NCI-H1092 treated with DMSO at 0.1 percent for 48 hours (cell line): Measurements from ENCODE around the gene HACD3.
"Not testable (repeated sequence)": the region's sequence is repeated elsewhere in the genome, so short reads cannot be mapped to it uniquely, and the experiment has no call there.

ENCODE experiments used
- DNase-seq: peaks from one replicate; lab custom pipeline; 2025; lab: John Stamatoyannopoulos, UW

The HACD3 gene

DNA sequence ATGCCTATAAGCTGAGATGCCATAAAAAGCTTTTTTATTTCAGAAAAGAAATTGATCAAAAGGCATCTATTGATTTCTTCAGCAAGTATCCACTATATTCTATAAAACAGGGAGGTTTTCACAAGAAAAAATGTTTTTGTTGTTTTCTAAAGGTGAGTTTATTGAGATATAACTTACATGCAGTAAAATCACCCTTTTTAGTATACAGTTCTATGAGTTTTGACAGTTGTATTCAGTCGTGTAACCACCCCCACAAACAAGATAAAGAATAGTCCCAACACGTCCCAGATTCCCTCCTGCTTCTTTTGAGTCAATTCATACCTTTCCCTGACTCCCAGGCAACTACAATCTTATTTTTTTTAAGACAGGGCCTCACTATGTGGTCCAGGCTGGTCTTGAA, 72.9 kb downstream of the HACD3 start:
- DNase-seq, result no peak

DNA sequence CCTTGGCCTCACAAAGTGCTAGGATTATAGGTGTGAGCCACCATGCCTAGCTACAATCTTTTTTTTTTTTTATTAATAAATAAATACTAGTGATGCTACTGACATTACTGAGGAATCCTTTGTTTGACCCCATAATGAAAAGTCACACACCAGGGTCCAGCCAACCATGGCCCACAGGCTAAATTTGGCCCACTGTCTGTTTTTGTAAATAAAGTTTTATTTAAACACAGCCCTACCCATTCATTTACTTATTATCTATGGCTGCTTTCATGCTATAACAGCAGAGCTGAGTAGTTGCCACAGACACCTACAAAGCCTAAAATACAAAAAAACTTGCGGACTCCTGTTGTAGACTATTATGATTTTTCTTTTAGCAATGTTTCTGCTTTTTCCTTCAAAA, 73.3 kb downstream of the HACD3 start:
- no peak for DNase-seq

DNA sequence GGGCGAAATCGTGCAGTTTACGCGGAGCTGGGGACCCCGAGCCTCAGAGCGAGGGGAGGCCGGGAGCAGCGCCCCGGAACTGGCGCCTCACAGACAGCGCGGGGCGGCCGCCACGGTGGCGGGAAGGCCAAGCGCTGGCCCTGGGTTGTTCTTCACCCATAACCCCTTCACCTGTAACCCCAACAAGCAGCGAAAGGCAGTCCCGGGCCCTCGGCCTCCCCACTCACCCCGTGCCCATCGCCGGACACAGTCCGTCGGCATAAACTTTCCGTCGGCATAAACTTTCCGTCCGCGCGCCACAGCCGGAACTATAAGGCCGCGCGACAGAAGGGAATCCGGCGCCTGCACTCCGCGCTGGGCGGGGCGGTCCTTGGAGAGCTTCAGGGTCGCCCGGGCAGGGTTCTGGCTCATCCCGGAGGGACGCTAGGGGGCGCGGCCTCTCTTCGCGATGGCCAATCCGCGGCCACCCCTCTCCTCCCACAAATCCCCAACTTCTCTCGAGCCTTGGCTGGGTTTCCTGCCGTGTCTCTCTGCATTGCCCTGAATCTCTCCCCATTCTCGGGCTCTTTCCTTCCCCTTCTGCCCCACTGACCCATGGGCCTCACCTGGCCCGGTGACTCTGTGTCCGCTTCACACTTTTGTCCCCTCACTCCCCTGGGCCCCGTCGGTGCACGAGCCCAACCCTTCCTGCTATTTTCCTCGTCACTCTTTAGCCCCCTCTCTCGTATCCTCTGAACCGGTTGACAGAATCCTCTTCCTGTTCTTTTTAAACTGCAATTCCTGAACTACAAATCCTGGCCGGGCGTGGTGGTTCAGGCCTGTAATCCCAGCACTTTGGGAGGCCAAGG, 80.8 kb downstream of the HACD3 start, which contains the start of gene INTS14:
INTS14 (minus strand) TSS at position 261 of the 848 bp plus-strand sequence. CDS start 3,751 bp downstream, outside the sequence.
- peak; percentile 92 for DNase-seq

- no peak for DNase-seq
These were observed 81.8 kb downstream of the HACD3 start for GRCh38 chr15:65611888-65612615.

- no peak for DNase-seq
These were observed 82.3 kb downstream of the HACD3 start for GRCh38 chr15:65612616-65612946.

DNA sequence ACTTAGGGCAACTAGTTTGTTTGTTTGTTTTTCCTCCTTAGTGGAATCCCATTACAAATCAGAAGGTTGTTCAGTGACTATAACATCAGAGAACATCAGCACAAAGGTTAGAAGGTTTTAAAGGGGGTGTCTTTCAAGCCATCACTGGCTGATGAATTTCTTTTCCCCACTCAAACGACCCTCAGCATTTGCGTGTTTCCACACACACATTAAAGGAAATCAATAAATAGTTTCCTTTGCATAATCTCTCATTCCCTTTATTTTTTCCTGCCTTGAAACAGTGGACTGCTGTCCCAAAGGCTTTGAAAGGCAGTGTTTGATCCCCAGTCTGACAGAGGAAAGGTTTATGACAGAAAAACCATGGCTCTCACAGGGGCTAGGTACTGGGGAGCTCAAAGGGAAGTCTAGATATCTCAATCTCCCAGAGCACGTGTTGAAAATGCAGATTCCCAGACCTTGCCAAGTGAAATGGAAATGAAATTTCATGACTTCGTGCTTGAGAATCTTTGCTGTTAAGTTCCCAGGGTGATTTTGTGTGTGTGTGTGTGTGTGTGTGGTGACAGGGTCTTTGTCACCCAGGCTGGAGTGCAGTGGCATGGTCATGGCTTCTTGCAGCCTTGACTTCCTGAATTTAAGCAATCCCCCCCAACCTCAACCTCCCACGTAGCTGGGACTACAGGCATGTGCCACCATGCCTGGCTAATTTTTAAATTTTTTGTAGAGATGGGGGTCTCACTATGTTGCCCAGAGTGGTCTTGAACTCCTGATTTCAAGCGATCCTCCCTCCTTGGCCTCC, 82.9 kb downstream of the HACD3 start:
- no peak for DNase-seq

DNA sequence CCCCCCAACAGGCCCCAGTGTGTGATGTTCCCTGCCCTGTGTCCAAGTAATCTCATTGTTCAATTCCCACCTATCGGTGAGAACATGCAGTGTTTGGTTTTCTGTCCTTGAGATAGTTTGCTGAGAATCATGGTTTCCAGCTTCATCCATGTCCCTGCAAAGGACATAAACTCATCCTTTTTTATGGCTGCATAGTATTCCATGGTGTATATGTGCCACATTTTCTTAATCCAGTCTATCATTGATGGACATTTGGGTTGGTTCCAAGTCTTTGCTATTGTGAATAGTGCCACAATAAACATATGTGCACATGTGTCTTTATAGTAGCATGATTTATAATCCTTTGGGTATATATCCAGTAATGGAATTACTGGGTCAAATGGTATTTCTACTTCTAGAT, 85.6 kb downstream of the HACD3 start:
- not testable (repeated sequence) for DNase-seq

DNA sequence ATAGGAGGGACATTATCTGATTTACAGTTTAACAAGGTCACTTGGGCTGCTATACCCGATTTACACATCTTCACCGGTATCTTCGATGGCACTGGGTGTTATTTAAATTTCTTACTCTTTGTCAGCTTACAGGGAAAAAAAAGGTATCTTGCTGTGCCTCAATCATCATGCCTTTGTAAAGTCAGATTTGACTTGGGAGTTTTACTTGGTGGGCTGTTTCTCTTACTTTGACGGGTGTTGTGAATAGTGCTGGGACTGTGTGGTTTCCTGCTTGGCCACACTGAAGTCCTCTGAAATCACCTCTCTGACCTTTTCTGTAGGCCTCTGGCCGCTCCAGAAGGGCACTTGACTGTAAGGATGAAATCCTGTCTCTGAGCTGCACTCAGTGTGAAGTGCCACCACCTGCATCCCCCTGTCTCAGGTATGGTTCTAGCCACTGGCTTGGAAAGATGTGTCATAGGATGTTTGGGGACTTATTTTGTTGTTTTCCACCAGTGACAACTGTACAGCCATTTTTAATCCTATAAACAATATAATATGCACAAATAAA, 88.4 kb downstream of the HACD3 start:
- DNase-seq, result no peak

DNA sequence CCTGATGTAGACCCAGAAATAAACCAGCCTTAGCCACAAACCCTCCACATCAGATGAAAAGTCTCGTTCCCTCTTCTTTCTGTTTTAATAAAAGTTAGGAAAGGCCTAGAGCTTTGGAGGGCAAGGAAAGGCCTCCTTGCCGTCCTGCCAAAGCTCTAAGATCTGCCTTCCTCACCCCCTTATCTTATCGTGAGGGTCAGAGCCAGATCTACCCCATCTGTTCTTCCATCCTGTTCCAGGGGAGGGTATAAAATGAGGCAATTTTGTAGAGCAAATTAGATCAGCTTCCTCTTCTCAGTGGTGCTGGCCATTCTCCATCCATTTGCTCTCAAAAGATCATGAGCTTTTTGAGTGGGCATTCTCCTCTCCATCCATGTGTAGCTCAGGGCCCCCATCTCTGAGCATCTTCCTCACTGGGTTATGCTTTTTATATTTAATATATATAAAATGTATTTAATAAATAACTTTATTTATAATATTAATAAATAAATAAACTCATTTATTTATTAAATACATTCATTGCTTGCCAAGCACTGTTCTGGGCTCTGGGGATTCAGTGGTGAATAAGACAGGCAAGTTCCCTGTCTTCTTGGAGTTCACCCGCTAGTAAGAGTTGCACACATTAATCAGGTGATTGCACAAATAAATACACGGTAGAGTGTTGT, 89.5 kb downstream of the HACD3 start:
- DNase-seq, result no peak

DNA sequence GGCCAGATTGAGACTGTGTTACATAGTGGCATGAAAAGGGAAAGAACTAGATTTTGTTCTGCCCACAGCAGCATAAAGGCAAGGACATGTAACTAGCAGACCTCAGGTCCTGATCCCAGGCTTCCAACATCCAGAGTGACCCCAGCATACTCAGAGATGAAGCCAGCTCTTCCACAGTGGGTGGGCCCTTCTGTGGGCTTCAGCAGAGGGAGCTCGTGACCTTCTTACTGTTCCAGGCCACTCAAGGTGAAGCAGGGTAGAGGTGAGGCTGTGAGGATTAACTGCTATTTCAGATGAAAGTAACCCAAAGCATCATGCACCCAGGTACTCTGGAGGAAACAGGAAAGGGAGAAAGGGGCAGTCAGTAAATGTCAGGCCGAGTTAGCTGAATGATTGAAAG, 90.6 kb downstream of the HACD3 start:
- no peak for DNase-seq

DNA sequence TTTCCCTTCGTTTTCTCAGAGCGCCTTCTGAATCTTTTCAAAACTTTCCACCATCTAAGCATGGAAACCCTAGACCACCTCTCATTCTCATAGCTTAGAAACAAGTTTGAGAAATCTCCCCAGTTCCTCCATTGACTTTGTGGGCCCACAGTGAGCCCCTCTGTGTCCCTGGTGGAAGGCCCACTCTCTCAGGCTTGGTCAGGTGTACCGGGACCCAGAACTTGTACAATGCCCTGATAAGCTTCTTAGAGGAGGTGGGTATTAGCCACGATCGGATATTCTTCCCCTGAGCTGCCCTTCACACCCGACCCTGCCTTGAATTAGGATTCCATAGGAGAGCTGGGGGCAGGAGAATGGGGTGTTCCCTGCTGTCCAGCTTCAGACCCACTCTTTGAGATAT, 91.4 kb downstream of the HACD3 start, which contains the start of gene SLC24A1:
SLC24A1 (plus strand) TSS at position 301 of the 400 bp plus-strand sequence. CDS start 2,143 bp downstream, outside the sequence.
- DNase-seq, result no peak

- DNase-seq, result no peak
These were observed 92.8 kb downstream of the HACD3 start for GRCh38 chr15:65623103-65623502.

DNA sequence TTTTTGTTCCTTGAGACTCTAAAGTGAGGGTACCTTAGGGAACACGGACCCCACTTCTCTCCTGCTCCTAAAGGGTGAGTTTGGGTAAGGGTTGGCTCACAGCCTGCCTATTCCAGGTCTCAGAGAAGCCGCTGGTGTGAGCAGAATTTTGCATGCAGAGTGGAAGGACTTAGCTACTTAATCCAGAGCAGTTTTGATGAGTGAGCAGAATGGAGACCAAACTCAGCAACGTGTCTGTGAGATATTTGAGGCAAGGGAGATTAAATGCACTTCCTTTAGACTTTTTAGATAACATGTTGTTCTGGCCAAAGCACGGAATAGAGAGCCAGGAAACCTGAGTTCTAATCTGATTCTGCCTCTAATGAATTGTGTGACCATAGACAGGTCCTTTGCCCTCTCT, 96.6 kb downstream of the HACD3 start:
- DNase-seq, result no peak
